Breast epithelium (tissue), 3 donors: ENCODE results near the gene SRRM1.

Source experiments
- CTCF ChIP-seq, 3 donors: fragments of 450-650 bp; IDR thresholded peaks; one replicate each; pipeline ENCODE4 v1.5.1; 2016 to 2017; ENCODE audit warnings: antibody characterized with exemption in 3 of 3, mild to moderate bottlenecking in 3 of 3, moderate library complexity in 3 of 3
- POLR2A ChIP-seq: fragments of 450-650 bp; IDR thresholded peaks from one replicate; pipeline ENCODE4 v1.6.1; 2016; ENCODE audit warnings: antibody characterized with exemption, mild to moderate bottlenecking, moderate library complexity

DNA sequence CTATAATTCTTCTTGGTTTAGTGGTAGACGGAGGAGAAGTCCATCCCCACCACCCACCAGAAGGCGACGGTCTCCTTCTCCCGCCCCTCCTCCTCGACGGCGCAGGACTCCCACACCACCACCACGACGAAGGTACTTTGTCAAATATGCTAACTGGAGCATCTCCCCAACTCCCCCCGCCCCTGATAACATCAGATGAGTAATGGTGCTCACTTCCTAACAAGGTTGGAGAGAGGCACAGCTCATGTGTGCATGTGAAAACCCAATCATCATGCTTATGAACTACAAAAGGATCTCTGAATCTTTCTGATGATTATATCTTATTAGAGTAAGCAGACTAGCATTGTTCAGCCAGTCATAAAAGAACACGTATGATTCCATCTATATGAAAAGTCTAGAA is 23.7 kb downstream of the SRRM1 start:
- no peak for TF ChIP-seq POLR2A
- no peak for TF ChIP-seq CTCF (IDR thresholded peaks at IDR 0.05)
